NCI-H1417 treated with DMSO at 0.1 percent for 48 hours (cell line): Measurements from ENCODE around the gene IL4I1.

Source experiments
- DNase-seq: peaks from one replicate; lab custom pipeline; 2025; lab: John Stamatoyannopoulos, UW

Gene IL4I1

DNA sequence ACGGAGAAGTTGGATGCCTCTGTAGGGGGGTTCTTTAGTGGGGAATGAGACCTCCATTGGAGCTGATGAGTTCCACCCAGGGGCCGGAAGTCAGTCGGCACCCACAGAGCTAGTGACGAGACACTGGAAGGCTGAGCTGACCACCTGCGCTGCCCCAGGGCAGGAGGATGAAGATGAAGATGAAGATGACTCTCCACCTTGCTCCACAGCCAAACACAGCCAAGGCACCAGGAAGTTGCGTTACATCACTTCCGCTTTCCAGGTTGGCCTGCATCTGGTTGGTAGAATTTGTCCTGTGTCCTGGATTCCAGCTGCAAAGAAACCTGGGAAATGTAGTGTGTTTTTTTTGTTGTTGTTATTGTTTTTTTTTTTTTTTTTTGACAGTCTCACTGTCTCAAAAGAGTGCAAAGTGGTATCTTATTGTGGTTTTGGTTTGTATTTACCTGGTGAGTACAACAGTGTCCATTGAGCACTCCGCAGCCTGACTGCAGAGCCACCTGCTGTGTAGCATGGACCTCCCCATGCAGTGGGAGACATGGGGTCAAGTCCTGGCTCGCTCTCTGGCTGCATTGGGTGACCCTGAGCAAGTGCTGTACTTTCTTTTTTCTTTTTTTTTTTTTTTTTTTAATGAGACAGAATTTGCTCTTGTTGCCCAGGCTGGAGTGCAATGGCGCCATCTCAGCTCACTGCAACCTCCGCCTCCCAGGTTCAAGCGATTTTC, 17.3 kb downstream of the IL4I1 start:
- no peak for DNase-seq

DNA sequence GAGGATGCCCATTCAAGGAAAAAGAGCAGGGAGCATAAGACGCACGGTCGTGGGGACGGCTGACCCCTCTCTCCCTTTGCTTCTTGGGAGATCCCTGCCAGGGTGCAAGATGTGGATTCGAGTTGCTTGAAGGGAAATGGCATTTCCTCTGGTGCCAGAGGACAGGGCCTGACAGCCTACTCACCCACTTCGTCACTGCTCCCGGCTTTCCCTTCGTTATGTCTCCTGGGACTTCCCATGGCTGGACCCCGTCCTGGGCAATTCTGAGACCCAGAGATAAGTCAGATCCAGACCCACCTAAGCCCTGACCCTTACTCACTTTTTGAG, 18.0 kb downstream of the IL4I1 start:
- DNase-seq, result no peak

GRCh38 chr19:49877879-49878743, 18.6 kb downstream of the IL4I1 start:
- peak; percentile 82 for DNase-seq

- peak; percentile 97 for DNase-seq
These were observed 19.4 kb downstream of the IL4I1 start, which contains the start of the genes AKT1S1 and TBC1D17 for GRCh38 chr19:49877020-49877878. AKT1S1 (minus strand) TSS chr19:49877355; CDS start chr19:49873295, 4,060 bp downstream. TBC1D17 (plus strand) TSS chr19:49877702; CDS start chr19:49877724, 22 bp downstream.

DNA sequence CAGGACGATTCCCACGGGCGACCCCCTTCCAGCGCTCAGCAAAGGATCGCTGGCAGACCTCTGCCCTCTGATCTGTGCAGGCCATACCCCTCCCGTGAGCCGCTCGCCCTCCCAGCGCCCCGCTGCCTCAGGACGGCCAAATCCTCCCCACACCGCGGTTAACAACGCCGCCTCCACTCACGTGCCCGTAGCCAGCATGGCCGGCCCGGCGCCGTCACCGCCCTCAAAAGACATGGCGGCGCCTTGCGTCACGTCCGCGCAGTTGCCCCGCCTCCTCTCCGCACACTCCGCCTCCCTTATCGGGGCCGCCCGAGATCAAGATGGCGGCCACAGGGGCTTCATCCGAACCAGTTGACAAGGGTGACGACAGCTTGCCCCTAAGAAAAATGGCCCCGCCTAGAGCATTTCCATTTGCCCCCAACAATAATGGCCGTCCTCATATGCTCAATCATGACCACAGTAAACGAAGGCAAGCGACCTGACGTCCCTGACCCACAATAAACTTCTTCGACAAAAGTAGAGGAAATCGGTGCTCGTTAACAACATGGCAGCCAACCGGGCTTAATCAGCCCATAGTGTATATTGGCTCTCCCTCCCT, 20.2 kb downstream of the IL4I1 start:
- DNase-seq, result peak; percentile 94

GRCh38 chr19:49875857-49876421, 20.7 kb downstream of the IL4I1 start:
- no peak for DNase-seq

DNA sequence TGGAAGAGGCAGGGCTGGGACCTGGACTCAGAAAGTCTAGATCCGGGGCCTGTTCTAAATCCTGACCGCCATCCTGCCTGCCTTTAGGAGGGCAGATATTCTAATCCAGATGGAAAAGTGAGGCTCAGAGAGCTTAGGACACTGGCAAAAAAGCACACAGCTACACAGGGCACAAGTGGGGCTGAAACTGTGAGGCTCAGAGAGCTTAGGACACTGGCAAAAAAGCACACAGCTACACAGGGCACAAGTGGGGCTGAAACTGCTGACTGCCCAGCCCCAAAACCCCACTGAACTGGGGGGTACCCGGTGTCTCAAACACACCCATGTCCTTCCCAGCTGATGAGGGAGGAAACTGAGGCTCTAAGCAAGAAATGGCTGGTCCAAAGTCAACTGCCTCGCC, 21.5 kb downstream of the IL4I1 start:
- DNase-seq, result no peak

DNA sequence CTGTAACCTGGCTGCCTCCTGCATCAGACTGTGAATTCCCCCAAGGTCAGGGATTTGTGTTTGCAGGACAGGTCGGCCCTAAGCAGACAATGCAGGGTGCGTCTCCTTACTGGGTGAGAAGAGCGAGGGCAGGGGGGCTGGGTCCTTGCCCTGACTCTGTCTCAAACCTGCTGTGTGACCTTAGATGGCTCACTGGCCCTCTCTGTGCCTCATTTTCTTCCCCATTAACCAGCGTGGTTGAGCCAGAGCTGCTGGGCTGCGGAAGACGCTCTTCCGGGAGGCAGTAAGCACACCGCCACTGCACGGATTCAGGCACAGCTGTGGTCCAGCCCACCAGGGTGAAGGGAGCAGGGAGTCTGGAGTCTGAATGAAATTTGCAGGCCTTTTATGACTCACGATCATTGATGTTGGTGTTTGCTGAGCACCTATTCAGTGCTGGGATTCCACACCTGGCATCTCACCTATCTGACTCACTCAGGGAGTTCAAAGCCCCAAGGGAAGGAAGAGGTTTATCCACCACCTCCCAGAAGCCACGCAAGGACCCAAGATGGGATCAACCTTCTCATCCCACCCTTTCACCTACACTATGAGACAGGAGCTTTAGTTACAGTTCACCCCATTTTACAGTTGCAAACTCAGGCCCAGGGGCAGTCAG, 22.1 kb downstream of the IL4I1 start:
- no peak for DNase-seq

GRCh38 chr19:49873834-49874233, 22.9 kb downstream of the IL4I1 start:
- no peak for DNase-seq

GRCh38 chr19:49873129-49873521, 23.6 kb downstream of the IL4I1 start:
- DNase-seq, result no peak

GRCh38 chr19:49872245-49873128, 24.2 kb downstream of the IL4I1 start:
- DNase-seq, result no peak

DNA sequence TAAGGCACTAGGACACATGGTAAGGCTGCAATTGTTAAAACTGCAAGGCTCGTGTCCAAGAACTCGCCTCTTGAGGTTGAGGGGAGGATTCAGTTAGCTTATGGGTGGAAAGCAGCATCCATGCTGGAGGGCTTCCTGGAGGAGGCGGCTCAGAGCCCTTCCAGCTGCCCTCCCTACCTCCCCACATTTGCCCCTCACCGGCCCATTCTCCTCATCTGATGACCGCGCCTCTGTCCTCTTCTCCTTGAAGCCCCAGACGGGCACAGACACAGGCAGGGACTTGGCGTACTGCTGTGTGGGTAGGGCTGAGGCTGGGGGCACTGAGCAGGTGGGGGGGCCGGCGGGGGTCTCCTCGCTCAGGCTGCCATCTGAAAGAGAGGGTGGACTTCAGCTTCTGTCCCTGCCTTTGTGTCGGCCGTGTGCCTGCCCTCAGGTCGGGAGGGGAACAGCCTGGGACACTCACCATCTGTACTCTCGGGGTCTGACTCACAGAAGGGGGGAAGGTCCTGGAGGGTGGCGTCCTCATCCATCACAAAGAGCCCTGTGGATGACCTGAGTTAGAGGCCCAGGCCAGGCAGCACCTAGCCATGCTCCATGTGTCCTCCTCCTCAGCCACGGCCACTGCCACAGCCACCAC, 25.2 kb downstream of the IL4I1 start:
- DNase-seq, result no peak

- DNase-seq, result no peak
These were observed 26.3 kb downstream of the IL4I1 start for GRCh38 chr19:49870309-49870901.

DNA sequence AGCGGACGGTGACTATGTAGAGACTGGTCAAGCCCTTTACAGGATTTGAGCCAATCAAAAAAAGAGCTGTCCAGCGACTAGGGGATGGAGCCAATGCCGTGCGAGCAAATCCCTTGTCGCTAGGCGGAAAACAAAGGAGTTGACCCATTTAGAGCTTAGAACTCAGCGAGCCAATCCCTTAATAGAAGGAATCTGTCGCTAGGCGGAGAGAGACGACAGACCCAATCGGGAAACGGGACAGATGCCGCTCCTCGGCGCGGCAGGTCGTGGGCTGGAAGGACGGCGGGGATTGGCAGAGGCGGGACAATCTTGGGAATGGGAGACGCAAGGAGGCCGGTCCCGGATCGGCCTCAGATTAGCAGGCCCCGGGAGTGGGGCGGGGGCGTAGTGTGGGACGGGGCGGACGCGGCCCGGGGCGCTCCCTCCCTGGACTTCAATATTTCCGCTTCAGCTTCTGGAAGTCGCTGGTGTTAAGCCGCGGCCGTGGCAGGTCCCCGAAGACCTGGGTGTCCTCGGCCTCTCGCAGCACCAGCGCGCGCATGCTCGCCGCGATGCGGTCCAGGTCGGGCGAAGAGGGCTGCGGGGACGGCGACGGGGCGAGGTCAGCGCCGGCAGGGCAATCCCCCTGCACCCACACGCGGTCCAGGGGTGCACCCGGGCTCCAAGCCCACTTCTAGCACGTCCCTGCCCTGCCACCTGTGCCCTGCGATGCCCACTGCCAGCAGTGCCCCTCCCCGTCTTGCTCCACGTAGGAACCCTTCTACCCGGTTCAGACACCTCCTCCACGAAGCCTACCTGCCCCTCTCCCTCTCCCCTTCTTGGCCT, 27.0 kb downstream of the IL4I1 start:
- peak; percentile 99 for DNase-seq

DNA sequence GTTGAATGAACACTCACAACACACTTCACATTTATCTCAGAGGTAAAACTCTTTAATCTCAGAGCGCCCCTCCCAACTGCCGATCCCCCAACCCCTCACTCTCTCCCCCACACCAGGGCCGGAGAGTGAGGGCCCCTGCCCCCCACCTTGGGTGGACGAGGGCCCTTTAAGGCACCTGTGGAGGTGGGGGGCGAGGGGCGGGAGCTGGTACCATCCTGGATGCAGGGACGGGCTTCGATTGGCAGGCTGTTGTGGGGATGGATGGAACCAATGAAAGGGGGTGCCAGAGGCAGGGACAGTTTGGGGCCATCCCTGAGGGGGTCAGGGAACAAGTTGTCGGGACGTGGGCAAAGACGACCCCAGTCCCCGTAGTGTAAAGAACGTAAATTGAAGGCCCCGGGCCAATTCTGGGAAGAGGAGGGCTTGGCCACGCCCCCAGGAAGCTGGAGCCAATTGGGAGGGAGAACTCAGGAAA, 27.6 kb downstream of the IL4I1 start:
- DNase-seq, result no peak

- DNase-seq, result peak; percentile 59
These were observed 29.5 kb downstream of the IL4I1 start, which contains the start of gene PNKP for GRCh38 chr19:49866933-49867782. PNKP (minus strand) TSS chr19:49867576; CDS start chr19:49867204, 372 bp downstream.

DNA sequence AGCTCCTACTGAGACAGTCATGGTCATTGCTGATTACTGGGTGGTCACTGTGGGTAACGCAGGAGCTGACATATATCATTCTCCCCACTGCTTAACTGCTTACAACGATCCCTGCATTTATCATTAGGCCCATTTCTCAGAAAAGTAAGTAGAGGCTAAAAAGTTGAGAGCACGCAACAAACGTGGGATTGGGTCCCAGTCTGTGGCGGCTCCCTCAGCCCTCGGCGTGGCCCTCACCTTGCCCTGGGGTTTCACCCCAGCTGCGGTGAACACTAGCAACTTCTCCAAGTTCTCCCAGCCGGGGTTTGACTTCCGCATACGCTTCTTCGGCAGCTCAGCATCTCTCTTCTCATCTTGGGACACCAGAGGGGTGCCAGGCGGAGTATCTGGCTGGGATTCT, 31.8 kb downstream of the IL4I1 start:
- no peak for DNase-seq
